ENCODE results near the gene PITX3.
"Not testable (repeated sequence)": the region's sequence is repeated elsewhere in the genome, so short reads cannot be mapped to it uniquely, and the experiment has no call there.

PITX3 gene

GRCh38 chr10:102229810-102230263 lies 11.5 kb downstream of the PITX3 start:
- TF ChIP-seq, protein P1, sequence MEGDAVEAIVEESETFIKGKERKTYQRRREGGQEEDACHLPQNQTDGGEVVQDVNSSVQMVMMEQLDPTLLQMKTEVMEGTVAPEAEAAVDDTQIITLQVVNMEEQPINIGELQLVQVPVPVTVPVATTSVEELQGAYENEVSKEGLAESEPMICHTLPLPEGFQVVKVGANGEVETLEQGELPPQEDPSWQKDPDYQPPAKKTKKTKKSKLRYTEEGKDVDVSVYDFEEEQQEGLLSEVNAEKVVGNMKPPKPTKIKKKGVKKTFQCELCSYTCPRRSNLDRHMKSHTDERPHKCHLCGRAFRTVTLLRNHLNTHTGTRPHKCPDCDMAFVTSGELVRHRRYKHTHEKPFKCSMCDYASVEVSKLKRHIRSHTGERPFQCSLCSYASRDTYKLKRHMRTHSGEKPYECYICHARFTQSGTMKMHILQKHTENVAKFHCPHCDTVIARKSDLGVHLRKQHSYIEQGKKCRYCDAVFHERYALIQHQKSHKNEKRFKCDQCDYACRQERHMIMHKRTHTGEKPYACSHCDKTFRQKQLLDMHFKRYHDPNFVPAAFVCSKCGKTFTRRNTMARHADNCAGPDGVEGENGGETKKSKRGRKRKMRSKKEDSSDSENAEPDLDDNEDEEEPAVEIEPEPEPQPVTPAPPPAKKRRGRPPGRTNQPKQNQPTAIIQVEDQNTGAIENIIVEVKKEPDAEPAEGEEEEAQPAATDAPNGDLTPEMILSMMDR (IDR thresholded peaks at IDR 0.05; ENCODE audit: low read depth, low read length): peak; percentile 96
- H3K4me3 ChIP-seq (ENCODE audit: low read depth, low read length): peak overlapping the region; percentile 49

GRCh38 chr10:102227050-102227449 lies 14.3 kb downstream of the PITX3 start:
- no peak overlapping the region for H3K4me3 ChIP-seq (ENCODE audit: low read depth, low read length)

GRCh38 chr10:102226542-102226870 lies 14.8 kb downstream of the PITX3 start:
- 0 out of 2 replicates have a peak overlapping the region, but pooled peaks have one; percentile 34 for H3K4me3 ChIP-seq (ENCODE audit: low read depth, low read length)
- TF ChIP-seq, protein P1 (IDR thresholded peaks at IDR 0.05; ENCODE audit: low read depth, low read length): no peak

More at GRCh38 chr10:102227050-102227449, 14.3 kb downstream of the PITX3 start:
- TF ChIP-seq, protein P1 (IDR thresholded peaks at IDR 0.05; ENCODE audit: low read depth, low read length): no peak

- H3K4me3 ChIP-seq (ENCODE audit: low read depth, low read length): 0 out of 2 replicates have a peak within 1 kb of the TSS, but pooled peaks have one; percentile 34
- TF ChIP-seq, protein P1 (IDR thresholded peaks at IDR 0.05; ENCODE audit: low read depth, low read length): no peak
Observed at GRCh38 chr10:102225646-102226541, 15.4 kb downstream of the PITX3 start, which contains the start of gene ELOVL3. Gene ELOVL3 (plus strand): TSS chr10:102226299. CDS start chr10:102226549, 250 bp downstream.

DNA sequence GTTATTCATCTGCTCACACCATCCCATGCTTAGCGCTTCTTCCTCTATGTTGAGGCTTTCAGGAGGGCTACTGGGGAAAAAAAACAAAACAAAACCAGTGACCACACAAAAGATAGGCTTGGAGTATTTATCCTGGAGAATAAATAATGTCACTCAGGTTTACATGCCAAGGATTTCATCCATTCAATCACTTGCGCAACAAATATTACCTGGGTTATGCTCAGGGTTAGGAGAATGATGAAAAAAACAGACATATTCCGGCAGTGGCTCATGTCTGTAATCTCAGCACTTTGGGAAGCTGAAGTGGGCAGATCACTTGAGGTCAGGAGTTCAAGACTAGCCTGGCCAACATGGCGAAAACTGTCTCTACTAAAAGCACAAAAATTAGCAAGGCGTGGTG lies 18.5 kb downstream of the PITX3 start:
- TF ChIP-seq, protein P1 (IDR thresholded peaks at IDR 0.05; ENCODE audit: low read depth, low read length): no peak
- H3K4me3 ChIP-seq (ENCODE audit: low read depth, low read length): no peak overlapping the region

DNA sequence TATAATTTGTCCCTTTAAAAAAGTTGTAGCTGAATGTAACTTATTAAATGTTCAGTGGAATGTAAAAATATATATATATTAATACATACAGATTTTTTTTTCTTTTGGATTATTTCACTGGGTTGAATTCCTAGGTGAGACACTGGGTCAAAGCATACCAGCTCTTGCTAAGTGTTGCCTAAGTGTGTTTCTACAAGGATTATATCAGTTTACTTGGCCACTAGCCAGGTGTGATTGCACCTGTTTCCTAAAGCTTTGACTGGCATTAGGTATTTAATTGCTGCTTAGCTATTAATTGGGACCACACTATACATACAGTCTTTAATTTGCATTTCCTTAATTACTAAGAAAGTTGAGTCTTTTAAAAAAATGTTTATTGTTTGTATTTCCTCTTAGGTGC lies 20.7 kb downstream of the PITX3 start:
- H3K4me3 ChIP-seq (ENCODE audit: low read depth, low read length): no peak overlapping the region
- TF ChIP-seq, protein P1 (IDR thresholded peaks at IDR 0.05; ENCODE audit: low read depth, low read length): no peak

GRCh38 chr10:102219370-102219769 lies 21.9 kb downstream of the PITX3 start:
- TF ChIP-seq, protein P1 (IDR thresholded peaks at IDR 0.05; ENCODE audit: low read depth, low read length): no peak
- no peak overlapping the region for H3K4me3 ChIP-seq (ENCODE audit: low read depth, low read length)

DNA sequence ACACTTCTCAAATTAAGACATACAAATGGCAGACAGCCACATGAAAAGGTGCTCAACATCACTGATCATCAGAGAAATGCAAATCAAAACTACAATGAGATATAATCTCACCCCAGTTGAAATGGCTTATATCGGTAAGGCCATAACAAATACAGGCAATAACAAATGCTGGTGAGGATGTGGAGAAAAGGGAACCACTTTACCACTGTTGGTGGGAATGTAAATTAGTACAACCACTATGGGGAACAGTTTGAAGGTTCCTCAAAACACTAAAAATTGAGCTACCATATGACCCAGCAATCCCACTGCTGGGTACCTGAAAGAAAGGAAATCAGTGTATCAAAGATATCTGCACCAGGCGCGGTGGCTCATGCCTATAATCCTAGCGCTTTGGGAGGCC lies 27.7 kb downstream of the PITX3 start:
- not testable (repeated sequence) for H3K4me3 ChIP-seq (ENCODE audit: low read depth, low read length)
